SK-N-SH treated with all-trans-retinoic acid at 6 μM for 48 hours (cell line): ENCODE data around the gene AMOT.

ENCODE experiments used
- ATAC-seq: fragments of 200-7000 bp; cut with Tn5 transposase; 3 replicates; pipeline ENCODE4 v1.9.1; 2020; ENCODE audit warnings: mild to moderate bottlenecking, moderate library complexity
- ARNTL ChIP-seq: fragments of 450-650 bp; formaldehyde crosslinking; IDR thresholded peaks from 2 replicates; pipeline ENCODE4 v1.5.0; 2020; ENCODE audit warnings: low read depth, mild to moderate bottlenecking, moderate library complexity, borderline replicate concordance
- BACH2 ChIP-seq: fragments of 250-450 bp; sonication (Bioruptor Pico); IDR thresholded peaks from 2 replicates; pipeline ENCODE4 v1.9.0; 2021; ENCODE audit warnings: mild to moderate bottlenecking, borderline replicate concordance
- CREB5 ChIP-seq: fragments of 250-450 bp; sonication (Bioruptor Pico); IDR thresholded peaks from 2 replicates; pipeline ENCODE4 v1.5.1; 2020; ENCODE audit warnings: low read depth, mild to moderate bottlenecking, moderate library complexity
- CSRNP3 ChIP-seq: fragments of 250-450 bp; sonication (Bioruptor Pico); IDR thresholded peaks from 2 replicates; pipeline ENCODE4 v1.5.1; 2021; ENCODE audit warnings: mild to moderate bottlenecking, moderate library complexity
- ESRRG ChIP-seq: fragments of 250-450 bp; sonication (Bioruptor Pico); IDR thresholded peaks from 2 replicates; pipeline ENCODE4 v1.6.1; 2021; ENCODE audit warnings: mild to moderate bottlenecking
- GLIS3 ChIP-seq: fragments of 250-450 bp; sonication (Bioruptor Pico); IDR thresholded peaks from 2 replicates; pipeline ENCODE4 v1.5.0; 2020; ENCODE audit warnings: mild to moderate bottlenecking, moderate library complexity
- ISL1 ChIP-seq: fragments of 250-450 bp; sonication (Bioruptor Pico); IDR thresholded peaks from 2 replicates; pipeline ENCODE4 v2.1.2; 2022; ENCODE audit warnings: mild to moderate bottlenecking, moderate library complexity
- OSR1 ChIP-seq: fragments of 250-450 bp; sonication (Bioruptor Pico); IDR thresholded peaks from 2 replicates; pipeline ENCODE4 v1.8.0; 2022; ENCODE audit warnings: moderate library complexity, mild to moderate bottlenecking, inconsistent platforms
- POU6F1 ChIP-seq: fragments of 250-450 bp; sonication (Bioruptor Pico); IDR thresholded peaks from 2 replicates; pipeline ENCODE4 v1.8.0; 2021; ENCODE audit warnings: low read depth, mild to moderate bottlenecking, moderate library complexity, borderline replicate concordance
- PPARA ChIP-seq: fragments of 250-450 bp; sonication (Bioruptor Pico); IDR thresholded peaks from 2 replicates; pipeline ENCODE4 v1.5.0; 2020; ENCODE audit warnings: mild to moderate bottlenecking, borderline replicate concordance
- RARB ChIP-seq: fragments of 250-450 bp; sonication (Bioruptor Pico); IDR thresholded peaks from 2 replicates; pipeline ENCODE4 v1.8.0; 2021; ENCODE audit warnings: mild to moderate bottlenecking, moderate library complexity
- TCF4 ChIP-seq: fragments of 250-450 bp; sonication (Bioruptor Pico); IDR thresholded peaks from 2 replicates; pipeline ENCODE4 v1.8.0; 2021; ENCODE audit warnings: mild to moderate bottlenecking, moderate library complexity, borderline replicate concordance
- TOX ChIP-seq: fragments of 250-450 bp; sonication (Bioruptor Pico); IDR thresholded peaks from 2 replicates; pipeline ENCODE4 v1.8.0; 2021; ENCODE audit warnings: mild to moderate bottlenecking, moderate library complexity, borderline replicate concordance
- TSHZ2 ChIP-seq: fragments of 250-450 bp; sonication (Bioruptor Pico); IDR thresholded peaks from 2 replicates; pipeline ENCODE4 v1.5.0; 2020; ENCODE audit warnings: mild to moderate bottlenecking, moderate library complexity
- ZC3H10 ChIP-seq: fragments of 250-450 bp; sonication (Bioruptor Pico); IDR thresholded peaks from 2 replicates; pipeline ENCODE4 v1.5.1; 2021; ENCODE audit warnings: mild to moderate bottlenecking, moderate library complexity
- ZFP3 ChIP-seq: fragments of 250-450 bp; sonication (Bioruptor Pico); IDR thresholded peaks from 2 replicates; pipeline ENCODE4 v1.5.0; 2020; ENCODE audit warnings: mild to moderate bottlenecking, moderate library complexity
- ZFP30 ChIP-seq: fragments of 450-650 bp; formaldehyde crosslinking; IDR thresholded peaks from 2 replicates; pipeline ENCODE4 v1.5.0; 2022; ENCODE audit warnings: mild to moderate bottlenecking, moderate library complexity
- ZNF565 ChIP-seq: fragments of 450-650 bp; formaldehyde crosslinking; conservative IDR thresholded peaks from 2 replicates; pipeline ENCODE4 v1.5.0; 2020; ENCODE audit warnings: low read depth, mild to moderate bottlenecking, moderate library complexity
- ZNF70 ChIP-seq: fragments of 450-650 bp; formaldehyde crosslinking; IDR thresholded peaks from 2 replicates; pipeline ENCODE4 v1.5.0; 2020; ENCODE audit warnings: mild to moderate bottlenecking, moderate library complexity
- ZNF8 ChIP-seq: fragments of 450-650 bp; formaldehyde crosslinking; IDR thresholded peaks from 2 replicates; pipeline ENCODE4 v1.5.0; 2020; ENCODE audit warnings: mild to moderate bottlenecking, moderate library complexity

AMOT gene

GRCh38 chrX:112753116-112753515 is 87.5 kb downstream of the AMOT start:
- no peak for ATAC-seq
- TF ChIP-seq PPARA = no peak
- no peak for TF ChIP-seq ZNF8 (CRISPR knock-in tag)
- no peak for TF ChIP-seq ARNTL
- no peak for TF ChIP-seq ZFP30 (CRISPR knock-in tag)
- TF ChIP-seq RARB (CRISPR knock-in tag) = no peak
- no peak for TF ChIP-seq BACH2 (CRISPR knock-in tag)
- no peak for TF ChIP-seq GLIS3 (CRISPR knock-in tag)
- no peak for TF ChIP-seq OSR1 (CRISPR knock-in tag)
- TF ChIP-seq ZNF70 = no peak
- no peak for TF ChIP-seq TSHZ2 (CRISPR knock-in tag)
- no peak for TF ChIP-seq TOX (CRISPR knock-in tag)
- no peak for TF ChIP-seq ESRRG (CRISPR knock-in tag)
- TF ChIP-seq ZC3H10 (CRISPR knock-in tag) = no peak
- TF ChIP-seq, all 23 proteins: peak for 0

- no peak for ATAC-seq
- TF ChIP-seq CREB5 (CRISPR knock-in tag) = no peak
- TF ChIP-seq ZNF565 = no peak
- no peak for TF ChIP-seq RARB (CRISPR knock-in tag)
- no peak for TF ChIP-seq ZFP30 (CRISPR knock-in tag)
- TF ChIP-seq POU6F1 (CRISPR knock-in tag) = no peak
These were observed 89.6 kb downstream of the AMOT start for GRCh38 chrX:112751076-112751475.

GRCh38 chrX:112746812-112747595 is 93.6 kb downstream of the AMOT start:
- ATAC-seq = no peak
- TF ChIP-seq ZFP3 (CRISPR knock-in tag) (no peak), ESRRG (CRISPR knock-in tag) (no peak), PPARA (no peak), ZFP30 (CRISPR knock-in tag) (no peak), OSR1 (CRISPR knock-in tag) (no peak), CSRNP3 (no peak), ZNF70 (no peak), TSHZ2 (CRISPR knock-in tag) (no peak), ZNF565 (no peak), RARB (CRISPR knock-in tag) (no peak), ZC3H10 (CRISPR knock-in tag) (no peak), POU6F1 (CRISPR knock-in tag) (no peak), TCF4 (CRISPR knock-in tag) (no peak), TOX (CRISPR knock-in tag) (no peak), ISL1 (CRISPR knock-in tag) (no peak), CREB5 (CRISPR knock-in tag) (no peak), ZNF8 (CRISPR knock-in tag) (no peak), ARNTL (no peak)
